Testis (tissue), 3 donors: ENCODE measurements around the gene JADE2. TPM values are rescaled to one million over a fixed set of nuclear protein-coding genes. Genes with fewer than 3 reads are reported as not detected.

Source experiments
- DNase-seq: peaks from one replicate; pipeline ENCODE4 v3.0.0-alpha.2; 2019
- H3K27ac ChIP-seq, 2 donors: fragments of 200-600 bp; sonication (generic); one replicate each; pipeline ENCODE4 v1.5.1; 2019
- H3K27me3 ChIP-seq: fragments of 200-600 bp; sonication (generic); one replicate; pipeline ENCODE4 v1.5.1; 2019
- H3K36me3 ChIP-seq: fragments of 200-600 bp; sonication (generic); one replicate; pipeline ENCODE4 v1.5.1; 2017; ENCODE audit warnings: low read depth; ENCODE audit errors: missing control alignments
- H3K4me1 ChIP-seq: fragments of 200-600 bp; sonication (generic); one replicate; pipeline ENCODE4 v1.5.1; 2019
- H3K4me3 ChIP-seq, 2 donors: fragments of 200-600 bp; sonication (generic); one replicate each; pipeline ENCODE4 v1.5.1; 2017 to 2019
- H3K9me3 ChIP-seq: fragments of 200-600 bp; sonication (generic); one replicate; pipeline ENCODE4 v1.5.1; 2017
- POLR2A ChIP-seq: fragments of 450-650 bp; IDR thresholded peaks from one replicate; pipeline ENCODE4 v1.6.1; 2017; ENCODE audit warnings: antibody characterized with exemption, mild to moderate bottlenecking, moderate library complexity
- WGBS, 2 donors: methylation state at CpG; one replicate each; pipeline ENCODE4 v1.1.5; 2018; 5-methylcytosine and 5-hydroxymethylcytosine counted together
- intact Hi-C: fragments of 100-400 bp; cut with DNase I; formaldehyde crosslinking; loops from one replicate; pipeline ENCODE4 v1.15.1; 2023; ENCODE audit warnings: low total_unique reads
- polyA plus RNA-seq: library from polyadenylated mRNA; stranded (reverse); fragments of 350-450 nt; fragmentation: Illumina TruSeq; extraction: RNeasy Lipid Tissue Mini Kit (QIAGEN cat#74804); gene quantifications from one replicate; pipeline ENCODE4 v1.2.3, GENCODE V29; 2014; ENCODE audit warnings: low read depth, low replicate concordance; ENCODE audit not compliant: insufficient read depth
- total RNA-seq, 2 donors: library from RNA; depleted of rRNA; stranded (reverse); fragments of >200 nt; gene quantifications; one replicate each; pipeline ENCODE4 v1.2.3, GENCODE V29; 2016
- TF ChIP-seq, protein P1 (sequence below), 3 experiments: fragments of 450-650 bp in 2 of 3; fragments of 200-600 bp in 1 of 3; sonication (generic) in 1 of 3; IDR thresholded peaks; one replicate each; pipeline ENCODE4 v1.5.1; 2016 to 2019; ENCODE audit warnings: antibody characterized with exemption in 3 of 3, mild to moderate bottlenecking in 2 of 3, moderate library complexity in 1 of 3

Gene JADE2
- total and polyA plus RNA-seq, 3 donors from 2014 or later, result 26.0 to 67.2 (median 54.5) TPM

DNA sequence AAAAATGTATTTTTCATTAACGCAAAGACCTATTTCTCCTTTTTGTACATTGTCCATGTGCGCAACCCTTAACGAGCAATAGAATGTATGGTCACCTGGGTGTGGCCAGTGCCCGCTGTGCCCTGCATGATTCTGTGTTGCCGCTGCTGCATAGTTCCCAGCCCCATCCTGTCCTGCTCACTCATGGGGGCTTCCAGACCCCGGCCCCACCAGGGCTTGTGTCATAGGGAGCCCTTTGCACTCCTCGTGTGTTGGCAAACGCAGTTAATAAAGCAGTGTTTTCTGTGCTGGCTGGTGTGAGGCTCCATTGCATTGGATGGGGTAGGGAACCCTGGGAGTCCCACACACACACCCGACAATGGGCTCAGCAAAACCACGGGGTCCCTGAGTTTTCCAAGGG lies 57.5 kb downstream of the JADE2 start:
- H3K27ac ChIP-seq, result no peak overlapping the region
- no peaks in the 10 kb centered on the region for H3K27me3 ChIP-seq
- H3K4me3 ChIP-seq, result no peak overlapping the region
- no peak for TF ChIP-seq POLR2A
- TF ChIP-seq, protein P1, sequence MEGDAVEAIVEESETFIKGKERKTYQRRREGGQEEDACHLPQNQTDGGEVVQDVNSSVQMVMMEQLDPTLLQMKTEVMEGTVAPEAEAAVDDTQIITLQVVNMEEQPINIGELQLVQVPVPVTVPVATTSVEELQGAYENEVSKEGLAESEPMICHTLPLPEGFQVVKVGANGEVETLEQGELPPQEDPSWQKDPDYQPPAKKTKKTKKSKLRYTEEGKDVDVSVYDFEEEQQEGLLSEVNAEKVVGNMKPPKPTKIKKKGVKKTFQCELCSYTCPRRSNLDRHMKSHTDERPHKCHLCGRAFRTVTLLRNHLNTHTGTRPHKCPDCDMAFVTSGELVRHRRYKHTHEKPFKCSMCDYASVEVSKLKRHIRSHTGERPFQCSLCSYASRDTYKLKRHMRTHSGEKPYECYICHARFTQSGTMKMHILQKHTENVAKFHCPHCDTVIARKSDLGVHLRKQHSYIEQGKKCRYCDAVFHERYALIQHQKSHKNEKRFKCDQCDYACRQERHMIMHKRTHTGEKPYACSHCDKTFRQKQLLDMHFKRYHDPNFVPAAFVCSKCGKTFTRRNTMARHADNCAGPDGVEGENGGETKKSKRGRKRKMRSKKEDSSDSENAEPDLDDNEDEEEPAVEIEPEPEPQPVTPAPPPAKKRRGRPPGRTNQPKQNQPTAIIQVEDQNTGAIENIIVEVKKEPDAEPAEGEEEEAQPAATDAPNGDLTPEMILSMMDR (IDR thresholded peaks at IDR 0.05), result no peak
- no peaks in the 10 kb centered on the region for H3K36me3 ChIP-seq
- WGBS, 2 donors, result 87 to 91% methylated on average over 9 to 10 of the region's 10 CpGs
- no peak for DNase-seq
- no peaks in the 10 kb centered on the region for H3K9me3 ChIP-seq
- intact Hi-C loops, result loop anchor here (10.0 kb wide), 1 partner anchor 278 kb away; no protein-coding TSS in a partner anchor
- H3K4me1 ChIP-seq, result peaks cover 18% of the 10 kb centered on the region

DNA sequence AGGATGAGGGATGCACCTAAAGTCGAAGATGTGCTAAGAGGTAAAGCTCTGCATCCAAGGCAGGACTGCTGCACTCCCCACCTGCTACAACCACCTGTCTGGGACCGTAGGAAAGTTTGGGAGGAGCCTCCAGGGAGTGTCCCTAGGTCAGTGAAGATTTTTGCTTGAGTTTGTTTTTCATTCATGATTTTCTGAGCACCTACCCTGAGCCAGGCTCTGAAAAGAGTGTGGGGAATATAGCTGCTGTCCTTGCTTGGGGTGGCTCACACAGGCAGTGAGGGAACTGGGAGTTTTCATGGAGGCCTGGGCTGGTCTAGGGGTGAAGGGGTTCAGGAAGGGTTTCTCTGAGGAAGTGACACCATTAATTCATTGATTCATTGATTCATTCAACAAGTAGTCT lies 58.3 kb downstream of the JADE2 start:
- no peak for TF ChIP-seq POLR2A
- TF ChIP-seq, protein P1 (IDR thresholded peaks at IDR 0.05), result no peak
- Histone ChIP-seq H3K36me3 (no peaks in the 10 kb centered on the region), H3K4me3 (no peak overlapping the region), H3K27ac (no peak overlapping the region), H3K9me3 (no peaks in the 10 kb centered on the region), H3K27me3 (no peaks in the 10 kb centered on the region), H3K4me1 (peaks cover 18% of the 10 kb centered on the region)
- DNase-seq, result peak; percentile 1
- 73 to 83% methylated on average over 2 of the region's 2 CpGs for WGBS, 2 donors
- intact Hi-C loops, result loop anchor here (10.0 kb wide), 1 partner anchor 279 kb away; no protein-coding TSS in a partner anchor

DNA sequence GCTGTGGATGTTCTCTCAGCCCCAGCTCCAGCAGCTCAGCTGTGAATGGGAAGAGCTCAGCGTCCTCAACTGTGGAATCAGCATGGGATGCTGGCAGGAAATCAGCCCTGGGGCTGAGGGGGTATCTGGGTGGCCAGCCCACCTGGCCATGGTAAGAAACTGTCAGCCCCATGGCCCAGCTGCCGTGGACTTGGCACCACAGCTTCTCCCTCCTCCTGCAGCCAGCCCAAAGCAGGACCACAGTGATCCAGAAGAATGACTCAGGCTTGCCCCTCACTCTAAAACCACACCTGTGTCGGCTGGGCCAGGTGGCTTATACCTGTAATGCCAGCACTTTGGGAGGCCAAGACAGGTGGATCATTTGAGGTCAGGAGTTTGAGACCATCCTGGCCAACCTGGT lies 59.2 kb downstream of the JADE2 start:
- Histone ChIP-seq H3K4me3 (no peak overlapping the region), H3K9me3 (no peaks in the 10 kb centered on the region), H3K27ac (no peak overlapping the region), H3K4me1 (peaks cover 18% of the 10 kb centered on the region), H3K27me3 (no peaks in the 10 kb centered on the region), H3K36me3 (no peaks in the 10 kb centered on the region)
- no peak for TF ChIP-seq POLR2A
- TF ChIP-seq, protein P1 (IDR thresholded peaks at IDR 0.05), result no peak
- WGBS, 2 donors, result 87% methylated on average over 3 of the region's 3 CpGs; no CpG with 5 or more reads in 1 of the 2 donors
- intact Hi-C loops, result loop anchor here (10.0 kb wide), 1 partner anchor 280 kb away; no protein-coding TSS in a partner anchor
- no peak for DNase-seq

DNA sequence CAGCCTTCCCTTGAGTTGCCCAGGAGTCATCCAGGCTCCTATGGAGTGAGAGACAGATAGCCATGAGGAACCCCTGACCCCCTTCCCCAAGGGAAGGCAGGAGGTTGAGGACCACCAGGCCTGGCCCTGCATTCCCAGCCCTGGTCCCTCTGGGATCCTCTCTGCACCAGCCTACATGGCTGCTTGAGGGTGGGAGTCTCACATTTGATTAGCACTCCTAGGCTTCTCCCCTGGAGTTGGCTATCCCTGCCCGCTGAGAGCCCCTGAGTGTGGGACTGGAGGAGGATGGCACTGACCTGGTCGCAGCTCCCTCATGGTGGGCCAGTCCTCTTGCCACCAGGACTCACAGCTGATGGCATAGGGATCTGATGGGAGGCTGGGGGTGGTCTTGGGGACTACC lies 60.5 kb downstream of the JADE2 start:
- H3K27me3 ChIP-seq, result no peaks in the 10 kb centered on the region
- H3K9me3 ChIP-seq, result no peaks in the 10 kb centered on the region
- intact Hi-C loops, result loop anchor here (10.0 kb wide), 1 partner anchor 281 kb away; no protein-coding TSS in a partner anchor
- TF ChIP-seq POLR2A, result no peak
- TF ChIP-seq, protein P1 (IDR thresholded peaks at IDR 0.05), result no peak
- no peak for DNase-seq
- no peaks in the 10 kb centered on the region for H3K36me3 ChIP-seq
- WGBS, 2 donors, result 100% methylated on average over 2 of the region's 2 CpGs; no CpG with 5 or more reads in 1 of the 2 donors
- no peak overlapping the region for H3K4me3 ChIP-seq
- peaks cover 14% of the 10 kb centered on the region for H3K4me1 ChIP-seq
- no peak overlapping the region for H3K27ac ChIP-seq
